ENCODE measurements around the gene TMEM59L.

DNA sequence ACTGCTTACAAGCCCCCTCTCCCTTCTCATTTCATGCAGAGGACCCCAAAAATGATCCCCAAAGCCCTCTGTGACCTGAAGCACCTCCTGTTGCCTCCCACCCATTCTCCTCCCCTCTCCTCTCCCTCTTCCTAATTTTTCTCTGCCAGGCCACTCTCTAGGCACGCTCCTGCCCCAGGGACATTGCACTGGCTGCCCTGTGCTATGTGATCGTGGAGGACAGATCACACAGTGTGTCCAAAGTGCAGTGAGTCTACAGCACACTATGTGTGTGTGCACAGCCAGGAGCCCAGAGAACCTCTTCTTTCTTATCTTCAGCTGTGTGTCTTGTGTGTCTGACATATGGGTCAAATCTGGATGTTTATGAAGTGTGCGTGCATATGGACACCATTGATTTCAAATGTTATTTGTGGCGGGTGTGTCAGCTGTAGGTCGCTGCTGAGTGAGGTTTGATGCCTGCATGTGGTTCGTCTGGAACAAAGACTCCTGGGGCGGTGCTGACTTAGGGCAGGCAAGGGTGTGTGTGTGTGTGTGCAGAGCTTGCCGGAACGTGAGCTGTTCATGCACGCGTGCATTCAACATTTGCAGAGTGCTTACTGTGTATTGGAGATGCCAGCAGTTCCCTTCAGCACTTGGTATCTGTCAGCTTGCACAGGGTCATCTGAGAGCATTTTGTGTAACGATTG is 22.1 kb downstream of the TMEM59L start:
- TF ChIP-seq, protein P1, sequence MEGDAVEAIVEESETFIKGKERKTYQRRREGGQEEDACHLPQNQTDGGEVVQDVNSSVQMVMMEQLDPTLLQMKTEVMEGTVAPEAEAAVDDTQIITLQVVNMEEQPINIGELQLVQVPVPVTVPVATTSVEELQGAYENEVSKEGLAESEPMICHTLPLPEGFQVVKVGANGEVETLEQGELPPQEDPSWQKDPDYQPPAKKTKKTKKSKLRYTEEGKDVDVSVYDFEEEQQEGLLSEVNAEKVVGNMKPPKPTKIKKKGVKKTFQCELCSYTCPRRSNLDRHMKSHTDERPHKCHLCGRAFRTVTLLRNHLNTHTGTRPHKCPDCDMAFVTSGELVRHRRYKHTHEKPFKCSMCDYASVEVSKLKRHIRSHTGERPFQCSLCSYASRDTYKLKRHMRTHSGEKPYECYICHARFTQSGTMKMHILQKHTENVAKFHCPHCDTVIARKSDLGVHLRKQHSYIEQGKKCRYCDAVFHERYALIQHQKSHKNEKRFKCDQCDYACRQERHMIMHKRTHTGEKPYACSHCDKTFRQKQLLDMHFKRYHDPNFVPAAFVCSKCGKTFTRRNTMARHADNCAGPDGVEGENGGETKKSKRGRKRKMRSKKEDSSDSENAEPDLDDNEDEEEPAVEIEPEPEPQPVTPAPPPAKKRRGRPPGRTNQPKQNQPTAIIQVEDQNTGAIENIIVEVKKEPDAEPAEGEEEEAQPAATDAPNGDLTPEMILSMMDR (conservative IDR thresholded peaks at IDR 0.05 in 1 of 2, IDR thresholded peaks at IDR 0.05 in 1 of 2; ENCODE audit: low read depth in 1 of 2, low read length in 2 of 2), result no peak
- no peak for TF ChIP-seq EZH2 (IDR thresholded peaks at IDR 0.05; ENCODE audit: low read length, missing control alignments)

All from fibroblast of lung (primary cell).